ENCODE data around the gene NHLRC2. TPM values are rescaled to one million over a fixed set of nuclear protein-coding genes. Genes with fewer than 3 reads are reported as not detected.

Gene NHLRC2
- total RNA-seq, 2 donors from 2014 or later, result 37.7 to 54.9 TPM

DNA sequence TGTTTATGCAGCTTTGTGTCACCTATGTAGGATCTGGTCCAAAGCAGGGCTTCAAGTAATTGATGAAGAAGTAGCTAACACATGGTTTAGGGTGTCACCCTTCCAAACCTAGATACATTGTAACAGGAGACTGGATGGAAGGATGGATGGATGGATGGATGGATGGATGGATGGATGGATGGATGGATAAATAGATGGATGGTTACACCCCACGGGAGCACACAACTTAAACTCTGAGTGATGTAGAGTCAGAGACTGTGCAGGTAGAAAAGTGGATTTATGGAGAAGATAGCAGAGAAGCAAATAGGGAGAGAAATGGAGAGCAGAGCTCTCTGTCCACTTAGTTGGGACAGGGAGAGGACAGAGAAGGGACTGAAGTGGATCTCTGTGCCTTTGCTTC is 78.4 kb downstream of the NHLRC2 start:
- no peaks in the 10 kb centered on the region for H3K27me3 Mint-ChIP-seq (ENCODE audit: insufficient read depth)
- Histone ChIP-seq H3K9ac (ENCODE audit: extremely low read depth, low read length, poor library complexity, severe bottlenecking) (no peak overlapping the region), H3K27ac (ENCODE audit: low read depth, low read length) (no peak overlapping the region), H3K27me3 (ENCODE audit: control insufficient read depth, insufficient read depth, low read length, poor library complexity, severe bottlenecking) (no peaks in the 10 kb centered on the region), H3K4me1 (ENCODE audit: control insufficient read depth, insufficient read depth, low read length) (no peaks in the 10 kb centered on the region), H3K4me3 (ENCODE audit: low read length) (no peak overlapping the region), H3K9me3 (ENCODE audit: control insufficient read depth, low read length) (no peaks in the 10 kb centered on the region), H3K36me3 (ENCODE audit: control insufficient read depth, insufficient read depth, low read length) (no peaks in the 10 kb centered on the region)
- no peaks in the 10 kb centered on the region for H3K9me3 Mint-ChIP-seq
- no peak overlapping the region for H3K4me3 Mint-ChIP-seq
- H3K36me3 Mint-ChIP-seq (ENCODE audit: low read depth), result no peaks in the 10 kb centered on the region
- no peak for DNase-seq
- H3K4me1 Mint-ChIP-seq, result no peaks in the 10 kb centered on the region
- TF ChIP-seq, protein P1, sequence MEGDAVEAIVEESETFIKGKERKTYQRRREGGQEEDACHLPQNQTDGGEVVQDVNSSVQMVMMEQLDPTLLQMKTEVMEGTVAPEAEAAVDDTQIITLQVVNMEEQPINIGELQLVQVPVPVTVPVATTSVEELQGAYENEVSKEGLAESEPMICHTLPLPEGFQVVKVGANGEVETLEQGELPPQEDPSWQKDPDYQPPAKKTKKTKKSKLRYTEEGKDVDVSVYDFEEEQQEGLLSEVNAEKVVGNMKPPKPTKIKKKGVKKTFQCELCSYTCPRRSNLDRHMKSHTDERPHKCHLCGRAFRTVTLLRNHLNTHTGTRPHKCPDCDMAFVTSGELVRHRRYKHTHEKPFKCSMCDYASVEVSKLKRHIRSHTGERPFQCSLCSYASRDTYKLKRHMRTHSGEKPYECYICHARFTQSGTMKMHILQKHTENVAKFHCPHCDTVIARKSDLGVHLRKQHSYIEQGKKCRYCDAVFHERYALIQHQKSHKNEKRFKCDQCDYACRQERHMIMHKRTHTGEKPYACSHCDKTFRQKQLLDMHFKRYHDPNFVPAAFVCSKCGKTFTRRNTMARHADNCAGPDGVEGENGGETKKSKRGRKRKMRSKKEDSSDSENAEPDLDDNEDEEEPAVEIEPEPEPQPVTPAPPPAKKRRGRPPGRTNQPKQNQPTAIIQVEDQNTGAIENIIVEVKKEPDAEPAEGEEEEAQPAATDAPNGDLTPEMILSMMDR (conservative IDR thresholded peaks at IDR 0.05), result no peak
- H3K27ac Mint-ChIP-seq, result no peak overlapping the region
- 77 to 80% methylated on average over 1 of the region's 1 CpG for WGBS, 2 experiments (ENCODE audit: insufficient coverage in 1 of 2, insufficient read length in 1 of 2)

DNA sequence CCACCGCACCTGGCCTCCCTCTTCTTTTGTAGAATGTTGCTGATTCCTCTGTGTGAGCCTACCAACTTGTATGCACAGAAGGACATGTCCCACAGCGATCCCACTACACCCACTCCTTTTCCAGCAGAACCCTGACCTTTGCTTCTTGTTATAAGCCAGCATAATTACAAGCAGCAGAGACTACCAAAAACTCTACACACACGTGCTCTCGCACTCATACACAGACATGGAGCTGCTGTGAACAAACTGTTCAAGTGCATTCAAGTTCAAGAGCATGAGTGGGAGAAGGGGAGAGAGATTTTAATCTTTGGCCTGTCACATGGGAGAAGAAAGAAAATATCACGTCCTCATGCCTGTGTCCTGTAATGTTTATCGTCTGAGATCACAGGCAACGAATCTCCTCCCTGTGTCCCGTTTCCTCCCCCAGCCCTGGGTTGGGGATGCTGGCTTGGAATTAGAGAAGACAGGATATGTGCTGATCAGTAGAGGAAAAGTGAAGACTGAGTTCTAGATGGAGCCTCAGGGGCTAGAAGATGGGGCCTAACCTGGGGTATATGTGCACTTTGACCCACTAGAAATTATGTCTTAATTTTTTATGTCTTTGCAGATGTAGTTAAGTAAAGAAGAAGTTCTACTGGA is 79.6 kb downstream of the NHLRC2 start:
- no peaks in the 10 kb centered on the region for H3K36me3 ChIP-seq (ENCODE audit: control insufficient read depth, insufficient read depth, low read length)
- Mint-ChIP-seq H3K9me3 (no peaks in the 10 kb centered on the region), H3K4me1 (no peaks in the 10 kb centered on the region), H3K36me3 (ENCODE audit: low read depth) (no peaks in the 10 kb centered on the region), H3K4me3 (no peak overlapping the region), H3K27me3 (ENCODE audit: insufficient read depth) (no peaks in the 10 kb centered on the region), H3K27ac (no peak overlapping the region)
- H3K9ac ChIP-seq (ENCODE audit: extremely low read depth, low read length, poor library complexity, severe bottlenecking), result no peak overlapping the region
- 95 to 98% methylated on average over 7 to 8 of the region's 8 CpGs for WGBS, 2 experiments (ENCODE audit: insufficient coverage in 1 of 2, insufficient read length in 1 of 2)
- H3K4me1 ChIP-seq (ENCODE audit: control insufficient read depth, insufficient read depth, low read length), result no peaks in the 10 kb centered on the region
- H3K27ac ChIP-seq (ENCODE audit: low read depth, low read length), result no peak overlapping the region
- no peaks in the 10 kb centered on the region for H3K9me3 ChIP-seq (ENCODE audit: control insufficient read depth, low read length)
- H3K27me3 ChIP-seq (ENCODE audit: control insufficient read depth, insufficient read depth, low read length, poor library complexity, severe bottlenecking), result no peaks in the 10 kb centered on the region
- no peak for DNase-seq
- H3K4me3 ChIP-seq (ENCODE audit: low read length), result no peak overlapping the region
- TF ChIP-seq, protein P1 (conservative IDR thresholded peaks at IDR 0.05), result no peak

DNA sequence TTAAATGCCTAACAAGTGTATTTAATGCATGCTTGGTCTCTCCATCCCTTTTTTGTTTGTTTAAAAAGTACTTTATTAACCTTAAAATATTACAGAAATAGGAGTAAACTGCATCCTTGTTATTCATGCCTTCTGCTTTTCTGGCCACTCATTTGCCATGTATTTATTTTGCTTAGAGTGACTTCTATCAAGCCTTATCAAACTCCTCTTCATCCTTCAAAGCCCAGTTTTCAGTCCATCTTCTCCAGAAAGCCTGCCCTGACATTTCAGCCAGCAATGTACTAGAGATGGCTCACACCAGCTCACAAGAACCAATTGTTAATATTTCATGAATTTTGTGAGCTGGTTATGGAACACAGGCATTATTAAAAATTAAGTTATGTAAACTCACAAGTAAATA is 82.8 kb downstream of the NHLRC2 start:
- no peaks in the 10 kb centered on the region for H3K27me3 ChIP-seq (ENCODE audit: control insufficient read depth, insufficient read depth, low read length, poor library complexity, severe bottlenecking)
- no peak overlapping the region for H3K27ac ChIP-seq (ENCODE audit: low read depth, low read length)
- H3K4me1 Mint-ChIP-seq, result no peaks in the 10 kb centered on the region
- H3K9ac ChIP-seq (ENCODE audit: extremely low read depth, low read length, poor library complexity, severe bottlenecking), result no peak overlapping the region
- TF ChIP-seq, protein P1 (conservative IDR thresholded peaks at IDR 0.05), result no peak
- no peaks in the 10 kb centered on the region for H3K4me1 ChIP-seq (ENCODE audit: control insufficient read depth, insufficient read depth, low read length)
- no peaks in the 10 kb centered on the region for H3K9me3 Mint-ChIP-seq
- H3K36me3 Mint-ChIP-seq (ENCODE audit: low read depth), result no peaks in the 10 kb centered on the region
- no peak for DNase-seq
- H3K4me3 Mint-ChIP-seq, result no peak overlapping the region
- no peaks in the 10 kb centered on the region for H3K9me3 ChIP-seq (ENCODE audit: control insufficient read depth, low read length)
- H3K4me3 ChIP-seq (ENCODE audit: low read length), result no peak overlapping the region
- no peak overlapping the region for H3K27ac Mint-ChIP-seq
- H3K36me3 ChIP-seq (ENCODE audit: control insufficient read depth, insufficient read depth, low read length), result no peaks in the 10 kb centered on the region
- H3K27me3 Mint-ChIP-seq (ENCODE audit: insufficient read depth), result no peaks in the 10 kb centered on the region
